Right atrium auricular region (tissue), 2 donors: ENCODE results near the gene C20orf144. TPM values are rescaled to one million over a fixed set of nuclear protein-coding genes. Genes with fewer than 3 reads are reported as not detected.
A peak's percentile ranks its signal among the peaks of the same experiment; 100 is the strongest.

Experiments
- DNase-seq: peaks from one replicate; pipeline ENCODE4 v3.0.0-alpha.2; 2019; ENCODE audit warnings: low spot score
- H3K27ac ChIP-seq, 2 donors: fragments of 200-600 bp; sonication (generic); 1 replicate in 1 of 2; 2 replicates in 1 of 2; pipeline ENCODE4 v1.5.1; 2016 to 2019
- H3K27me3 ChIP-seq, 2 donors: fragments of 200-600 bp; sonication (generic); one replicate each; pipeline versions ENCODE4 v1.5.1 to v1.6.0; 2017 to 2019
- H3K36me3 ChIP-seq: fragments of 200-600 bp; sonication (generic); one replicate; pipeline ENCODE4 v1.5.1; 2016
- H3K4me1 ChIP-seq, 2 donors: fragments of 200-600 bp; sonication (generic); one replicate each; pipeline versions ENCODE4 v1.5.1 to v1.6.0; 2017 to 2019
- H3K4me3 ChIP-seq, 2 donors: fragments of 200-600 bp; sonication (generic); 1 replicate in 1 of 2; 2 replicates in 1 of 2; pipeline ENCODE4 v1.5.1; 2017 to 2019; ENCODE audit warnings: mild to moderate bottlenecking in 1 of 2, moderate library complexity in 1 of 2
- H3K9me3 ChIP-seq, 2 donors: fragments of 200-600 bp; sonication (generic); one replicate each; pipeline ENCODE4 v1.5.1; 2019
- total RNA-seq, 2 donors: library from RNA; depleted of rRNA; stranded (reverse); fragments of >200 nt; gene quantifications; one replicate each; pipeline ENCODE4 v1.1.0, GENCODE V29; 2016
- TF ChIP-seq, protein P1 (sequence below), 2 donors: fragments of 200-600 bp; sonication (generic); IDR thresholded peaks; one replicate each; pipeline ENCODE4 v1.5.1; 2019; ENCODE audit warnings: antibody characterized with exemption in 2 of 2

The C20orf144 gene
- total RNA-seq, 2 donors from 2014 or later, result not detected

DNA sequence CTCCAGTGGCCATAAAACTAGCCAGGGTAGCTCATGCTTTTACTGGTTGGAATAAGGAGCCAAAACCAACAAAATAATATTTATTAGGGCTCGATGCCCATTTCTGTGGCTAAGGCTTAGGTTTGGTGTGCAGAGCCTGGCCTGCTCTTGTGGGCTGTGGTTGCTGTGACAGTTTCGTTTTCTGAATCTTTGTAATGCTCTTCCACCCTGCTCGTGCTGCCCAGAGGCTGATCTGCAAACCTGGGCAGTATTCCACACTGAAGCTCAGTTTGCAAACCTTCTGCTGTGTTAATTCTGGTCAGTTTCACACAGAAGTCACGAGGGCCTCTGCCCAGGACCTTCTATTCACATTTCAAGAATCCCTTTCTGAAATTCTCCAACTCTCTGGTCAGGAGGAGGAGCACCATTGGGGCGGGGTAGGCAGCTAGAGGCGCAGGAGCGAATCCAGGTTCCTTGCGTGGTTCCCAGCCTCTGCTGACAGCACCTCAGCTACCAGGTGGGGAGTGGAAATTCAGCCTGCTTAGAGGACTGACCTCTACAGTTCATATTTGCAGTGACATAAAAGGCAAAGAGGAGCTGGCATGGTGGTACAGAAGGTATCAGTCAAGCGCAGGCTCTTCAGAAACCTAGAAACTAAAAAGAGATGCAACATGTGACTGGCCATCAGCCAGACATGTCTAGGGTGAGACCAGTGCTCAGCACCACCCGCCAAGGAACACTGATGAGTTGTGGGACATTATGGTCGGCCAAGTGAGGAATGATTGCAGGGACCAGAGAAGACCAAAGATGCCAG is 14.3 kb upstream of the C20orf144 start:
- no peak for DNase-seq
- Histone ChIP-seq H3K27me3 (no peaks in the 10 kb centered on the region), H3K27ac (peak overlapping the region; percentile 14 to 44), H3K36me3 (peaks cover 20% of the 10 kb centered on the region), H3K4me3 (no peak overlapping the region), H3K4me1 (peaks cover 0 to 20% of the 10 kb centered on the region in 2 donors), H3K9me3 (no peaks in the 10 kb centered on the region)
- TF ChIP-seq, protein P1, sequence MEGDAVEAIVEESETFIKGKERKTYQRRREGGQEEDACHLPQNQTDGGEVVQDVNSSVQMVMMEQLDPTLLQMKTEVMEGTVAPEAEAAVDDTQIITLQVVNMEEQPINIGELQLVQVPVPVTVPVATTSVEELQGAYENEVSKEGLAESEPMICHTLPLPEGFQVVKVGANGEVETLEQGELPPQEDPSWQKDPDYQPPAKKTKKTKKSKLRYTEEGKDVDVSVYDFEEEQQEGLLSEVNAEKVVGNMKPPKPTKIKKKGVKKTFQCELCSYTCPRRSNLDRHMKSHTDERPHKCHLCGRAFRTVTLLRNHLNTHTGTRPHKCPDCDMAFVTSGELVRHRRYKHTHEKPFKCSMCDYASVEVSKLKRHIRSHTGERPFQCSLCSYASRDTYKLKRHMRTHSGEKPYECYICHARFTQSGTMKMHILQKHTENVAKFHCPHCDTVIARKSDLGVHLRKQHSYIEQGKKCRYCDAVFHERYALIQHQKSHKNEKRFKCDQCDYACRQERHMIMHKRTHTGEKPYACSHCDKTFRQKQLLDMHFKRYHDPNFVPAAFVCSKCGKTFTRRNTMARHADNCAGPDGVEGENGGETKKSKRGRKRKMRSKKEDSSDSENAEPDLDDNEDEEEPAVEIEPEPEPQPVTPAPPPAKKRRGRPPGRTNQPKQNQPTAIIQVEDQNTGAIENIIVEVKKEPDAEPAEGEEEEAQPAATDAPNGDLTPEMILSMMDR (IDR thresholded peaks at IDR 0.05), result no peak

DNA sequence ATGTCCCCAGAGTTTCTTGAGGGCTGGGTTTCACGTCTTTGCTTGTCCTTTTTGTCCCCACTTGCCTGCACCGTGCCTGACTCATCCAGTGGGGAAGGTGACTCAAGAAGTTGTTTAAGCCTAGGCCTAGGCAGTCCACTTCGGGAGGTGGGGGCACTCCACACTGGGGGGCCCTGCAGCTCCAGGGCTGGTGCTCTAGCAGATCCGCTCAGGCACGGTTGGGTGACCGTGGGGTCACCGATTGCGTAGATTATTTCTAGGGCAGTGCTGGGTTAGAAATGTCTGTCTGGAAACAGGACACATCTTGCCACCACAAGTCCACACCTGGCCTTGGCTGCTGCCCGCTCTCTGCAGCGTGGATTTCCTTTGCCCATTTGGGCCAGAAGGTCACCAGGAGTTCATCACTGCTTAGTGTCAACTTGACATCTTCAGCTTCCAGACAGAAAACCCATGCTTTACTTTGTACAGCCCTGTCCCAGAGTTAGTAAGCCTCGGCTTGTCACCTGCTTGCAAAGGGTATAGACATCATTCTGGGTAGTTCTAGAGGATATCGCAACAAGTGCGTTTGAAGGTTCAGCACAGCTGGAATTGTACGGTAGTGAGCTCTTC is 13.6 kb upstream of the C20orf144 start:
- H3K27ac ChIP-seq, result peak overlapping the region; percentile 7 to 26
- no peak for DNase-seq
- no peaks in the 10 kb centered on the region for H3K27me3 ChIP-seq
- H3K4me1 ChIP-seq, result peaks cover 0 to 27% of the 10 kb centered on the region in 2 donors
- H3K9me3 ChIP-seq, result no peaks in the 10 kb centered on the region
- H3K36me3 ChIP-seq, result peaks cover 20% of the 10 kb centered on the region
- no peak overlapping the region for H3K4me3 ChIP-seq
- TF ChIP-seq, protein P1 (IDR thresholded peaks at IDR 0.05), result no peak

DNA sequence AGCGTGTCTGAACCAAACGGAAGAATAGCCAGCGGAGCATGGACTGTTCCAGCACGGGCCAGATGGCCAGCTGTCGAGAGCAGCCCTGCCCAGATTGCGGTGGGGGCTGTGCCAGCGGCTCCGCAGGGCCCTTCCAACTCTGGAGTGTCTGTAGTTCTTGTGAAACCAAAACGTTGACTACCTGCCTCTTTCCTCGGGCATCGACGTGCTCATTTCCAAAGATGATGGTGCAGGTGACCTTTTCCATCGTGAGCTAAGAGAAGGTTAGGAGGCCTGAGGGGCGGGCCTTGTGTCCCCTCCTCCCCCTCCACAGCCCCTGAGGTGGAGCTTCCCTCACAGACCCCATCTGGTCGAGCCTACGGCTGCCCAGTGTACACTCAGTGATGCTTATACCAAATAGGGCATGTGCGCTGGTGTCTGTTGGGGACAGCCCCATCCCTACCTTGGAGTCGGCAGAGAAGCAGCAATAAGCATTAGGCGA is 12.9 kb upstream of the C20orf144 start:
- peak overlapping the region; percentile 7 to 26 for H3K27ac ChIP-seq

DNA sequence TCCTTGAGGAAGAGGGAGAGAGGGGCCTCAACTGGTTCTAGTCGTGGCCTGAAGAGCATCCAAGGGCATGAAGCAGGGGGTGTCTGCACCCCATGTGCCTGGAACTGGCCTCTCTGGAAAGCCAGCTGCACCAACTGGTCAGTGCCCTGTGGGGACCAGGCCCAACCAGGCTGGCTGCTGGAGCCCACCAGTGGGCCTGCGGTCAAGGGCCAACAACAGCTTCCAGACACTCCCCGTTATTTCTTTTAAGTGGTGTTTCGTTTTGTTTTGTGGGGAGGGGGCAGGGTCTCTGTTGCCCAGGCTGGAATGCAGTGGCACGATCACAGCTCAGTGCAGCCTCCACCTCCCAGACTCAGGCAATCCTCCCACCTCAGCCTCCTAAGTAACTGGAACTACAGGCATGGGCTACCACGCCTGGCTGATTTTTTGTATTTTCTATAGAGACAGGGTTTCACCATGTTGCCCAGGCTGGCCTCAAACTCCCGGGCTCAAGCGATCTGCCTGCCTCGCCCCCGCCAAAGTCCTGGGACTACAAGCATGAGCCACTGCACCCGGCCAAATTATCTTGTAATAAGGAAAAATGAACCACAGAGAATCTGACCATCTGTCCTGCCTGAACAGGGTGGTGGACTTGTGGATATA is 11.9 kb upstream of the C20orf144 start:
- Histone ChIP-seq H3K4me1 (peaks cover 0 to 31% of the 10 kb centered on the region in 2 donors), H3K27me3 (no peaks in the 10 kb centered on the region), H3K4me3 (no peak overlapping the region), H3K9me3 (no peaks in the 10 kb centered on the region), H3K27ac (no peak overlapping the region), H3K36me3 (peaks cover 6% of the 10 kb centered on the region)
- TF ChIP-seq, protein P1 (IDR thresholded peaks at IDR 0.05), result no peak
- no peak for DNase-seq

More for the DNA sequence above, 12.9 kb upstream of the C20orf144 start:
- peak; percentile 79 for DNase-seq
- Histone ChIP-seq H3K27me3 (no peaks in the 10 kb centered on the region), H3K36me3 (peaks cover 16% of the 10 kb centered on the region), H3K4me3 (no peak overlapping the region), H3K9me3 (no peaks in the 10 kb centered on the region), H3K4me1 (peaks cover 0 to 31% of the 10 kb centered on the region in 2 donors)
- TF ChIP-seq, protein P1 (IDR thresholded peaks at IDR 0.05), result no peak

DNA sequence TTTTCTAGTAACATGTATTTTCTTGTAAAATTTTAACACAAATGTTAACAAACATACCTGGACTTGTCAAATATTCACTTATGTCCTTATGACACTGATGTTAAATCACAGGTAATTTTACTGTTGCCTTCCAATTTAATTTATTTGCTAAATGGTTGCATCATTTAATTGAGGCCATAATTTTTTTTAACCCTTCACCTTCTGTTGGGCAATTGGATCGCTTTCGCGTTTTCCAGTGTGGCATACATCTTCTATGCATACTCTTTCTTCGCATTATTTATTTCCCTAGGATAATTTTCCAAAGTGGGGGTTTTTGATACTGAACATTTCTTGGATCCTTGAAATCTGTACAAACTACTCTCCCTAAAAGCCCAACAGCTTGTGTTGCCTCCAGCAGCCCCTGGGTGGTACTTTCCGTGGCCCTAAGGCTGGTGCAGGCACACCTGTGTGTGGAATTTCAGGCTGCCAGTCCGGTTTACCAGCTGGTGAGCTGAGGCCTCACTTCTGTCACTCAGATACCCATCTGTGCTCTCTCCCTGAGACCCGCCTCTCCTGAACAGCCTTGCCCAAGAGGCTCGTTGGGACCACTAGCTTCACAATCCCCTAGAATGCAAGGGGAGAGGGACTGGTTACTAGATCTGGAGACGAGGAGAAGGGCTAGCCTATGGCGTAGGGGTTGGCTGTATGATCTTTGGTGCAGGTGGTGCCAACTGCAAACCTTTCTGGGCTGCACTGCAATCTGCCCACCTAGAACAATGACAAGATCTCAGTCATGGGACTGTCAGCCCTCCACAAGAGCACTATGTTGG is 11.2 kb upstream of the C20orf144 start:
- H3K36me3 ChIP-seq, result no peaks in the 10 kb centered on the region
- no peak overlapping the region for H3K4me3 ChIP-seq
- peaks cover 0 to 31% of the 10 kb centered on the region in 2 donors for H3K4me1 ChIP-seq
- no peak for DNase-seq
- H3K27me3 ChIP-seq, result no peaks in the 10 kb centered on the region
- TF ChIP-seq, protein P1 (IDR thresholded peaks at IDR 0.05), result no peak
- H3K27ac ChIP-seq, result no peak overlapping the region
- H3K9me3 ChIP-seq, result no peaks in the 10 kb centered on the region
